Measurements from ENCODE around the gene SURF4.
"Not testable (repeated sequence)": the region's sequence is repeated elsewhere in the genome, so short reads cannot be mapped to it uniquely, and the experiment has no call there.

Gene SURF4

DNA sequence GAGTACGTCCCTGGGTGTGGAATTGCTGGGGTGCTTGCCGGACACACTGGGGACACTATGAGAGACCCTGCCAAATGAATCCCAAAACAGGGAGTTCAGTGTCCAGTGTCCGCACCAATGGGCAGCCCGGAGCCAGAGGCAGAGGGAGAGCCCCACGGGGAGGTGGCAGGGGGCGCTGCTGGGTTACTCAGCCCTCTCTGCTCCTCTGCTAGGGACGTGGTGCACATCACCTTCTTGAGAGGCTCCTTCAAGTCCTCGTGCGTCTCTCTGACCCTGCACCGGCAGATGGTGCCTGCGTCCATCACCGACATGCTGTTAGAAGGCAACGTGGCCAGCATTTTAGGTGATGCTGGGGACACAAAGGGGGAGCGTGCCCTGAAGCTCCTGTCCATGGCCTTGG lies 21.1 kb upstream of the SURF4 start:
- H3K4me3 ChIP-seq: no peak overlapping the region
- no peak for DNase-seq (ENCODE audit: low spot score)
- TF ChIP-seq, protein P1, sequence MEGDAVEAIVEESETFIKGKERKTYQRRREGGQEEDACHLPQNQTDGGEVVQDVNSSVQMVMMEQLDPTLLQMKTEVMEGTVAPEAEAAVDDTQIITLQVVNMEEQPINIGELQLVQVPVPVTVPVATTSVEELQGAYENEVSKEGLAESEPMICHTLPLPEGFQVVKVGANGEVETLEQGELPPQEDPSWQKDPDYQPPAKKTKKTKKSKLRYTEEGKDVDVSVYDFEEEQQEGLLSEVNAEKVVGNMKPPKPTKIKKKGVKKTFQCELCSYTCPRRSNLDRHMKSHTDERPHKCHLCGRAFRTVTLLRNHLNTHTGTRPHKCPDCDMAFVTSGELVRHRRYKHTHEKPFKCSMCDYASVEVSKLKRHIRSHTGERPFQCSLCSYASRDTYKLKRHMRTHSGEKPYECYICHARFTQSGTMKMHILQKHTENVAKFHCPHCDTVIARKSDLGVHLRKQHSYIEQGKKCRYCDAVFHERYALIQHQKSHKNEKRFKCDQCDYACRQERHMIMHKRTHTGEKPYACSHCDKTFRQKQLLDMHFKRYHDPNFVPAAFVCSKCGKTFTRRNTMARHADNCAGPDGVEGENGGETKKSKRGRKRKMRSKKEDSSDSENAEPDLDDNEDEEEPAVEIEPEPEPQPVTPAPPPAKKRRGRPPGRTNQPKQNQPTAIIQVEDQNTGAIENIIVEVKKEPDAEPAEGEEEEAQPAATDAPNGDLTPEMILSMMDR (IDR thresholded peaks at IDR 0.05): no peak
- no peak overlapping the region for H3K27ac ChIP-seq

DNA sequence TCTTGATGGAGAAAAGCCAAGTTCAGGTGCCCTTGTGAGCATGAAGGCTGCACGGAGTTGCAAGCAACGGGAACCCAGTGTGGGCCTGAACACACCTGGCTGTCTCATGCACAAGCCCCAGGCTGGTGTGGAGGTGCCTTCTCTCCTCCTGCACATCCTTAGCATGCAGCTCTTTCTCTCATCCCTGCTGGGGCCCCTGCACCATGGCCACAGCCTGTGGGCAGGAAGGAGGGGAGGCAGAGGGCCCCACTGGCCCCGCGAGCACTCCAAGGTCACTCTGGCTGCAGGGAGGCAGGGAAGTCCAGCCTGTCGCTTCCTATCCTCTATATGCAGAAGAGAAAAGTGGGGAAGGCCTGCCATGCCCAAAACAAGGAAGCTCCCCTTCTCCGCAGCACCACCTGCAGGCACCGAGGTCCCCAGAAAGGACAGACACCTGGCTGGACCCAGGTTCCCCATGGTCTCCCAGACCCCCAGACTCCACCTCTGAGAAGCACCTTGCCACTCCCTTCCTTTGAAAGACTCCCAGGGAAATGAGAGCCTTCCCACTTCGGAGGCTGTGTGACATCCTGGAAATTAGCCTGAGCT lies 18.9 kb upstream of the SURF4 start:
- Histone ChIP-seq H3K27ac (no peak overlapping the region), H3K4me3 (no peak overlapping the region)
- TF ChIP-seq, protein P1 (IDR thresholded peaks at IDR 0.05): no peak
- DNase-seq (ENCODE audit: low spot score): no peak

DNA sequence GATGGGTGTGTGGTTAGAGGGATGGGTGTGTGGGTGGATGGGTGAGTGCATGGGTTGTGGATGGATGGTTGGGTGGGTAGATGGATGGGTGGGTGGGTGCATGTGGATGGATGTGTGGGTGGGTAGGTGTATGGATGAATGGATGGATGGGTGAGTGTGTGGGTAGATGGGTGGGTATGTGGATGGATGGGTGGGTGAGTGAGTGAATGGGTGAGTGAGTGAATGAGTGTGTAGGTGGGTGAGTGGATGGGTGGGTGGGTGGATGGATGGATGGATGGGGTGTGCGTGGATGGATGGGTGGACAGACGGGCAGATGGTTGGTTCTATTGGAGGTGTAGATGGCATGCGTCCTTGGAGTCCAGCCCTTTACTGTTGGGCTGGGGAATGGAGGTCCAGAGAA lies 17.5 kb upstream of the SURF4 start:
- H3K27ac ChIP-seq: no peak overlapping the region

DNA sequence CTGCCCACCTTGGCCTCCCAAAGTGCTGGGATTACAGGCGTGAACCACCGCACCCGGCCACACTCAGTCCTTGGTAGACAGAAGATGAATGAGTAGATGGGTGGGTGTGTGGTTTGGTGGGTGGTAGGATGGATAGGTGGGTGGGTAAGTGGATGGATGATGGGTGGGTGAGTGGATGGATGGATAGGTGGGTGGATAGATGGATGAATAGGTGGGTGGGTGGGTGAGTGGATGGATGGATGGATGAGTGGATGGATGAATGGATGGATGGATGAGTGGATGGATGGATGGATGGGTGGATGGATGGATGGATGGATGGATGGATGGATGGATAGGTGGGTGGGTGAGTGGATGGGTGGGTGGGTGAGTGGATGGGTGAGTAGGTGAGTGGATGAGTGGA lies 16.4 kb upstream of the SURF4 start:
- not testable (repeated sequence) for H3K27ac ChIP-seq; H3K4me3 ChIP-seq; DNase-seq (ENCODE audit: low spot score)

More for the DNA sequence above, 17.5 kb upstream of the SURF4 start:
- no peak overlapping the region for H3K4me3 ChIP-seq
- DNase-seq (ENCODE audit: low spot score): no peak
- TF ChIP-seq, protein P1 (IDR thresholded peaks at IDR 0.05): no peak

DNA sequence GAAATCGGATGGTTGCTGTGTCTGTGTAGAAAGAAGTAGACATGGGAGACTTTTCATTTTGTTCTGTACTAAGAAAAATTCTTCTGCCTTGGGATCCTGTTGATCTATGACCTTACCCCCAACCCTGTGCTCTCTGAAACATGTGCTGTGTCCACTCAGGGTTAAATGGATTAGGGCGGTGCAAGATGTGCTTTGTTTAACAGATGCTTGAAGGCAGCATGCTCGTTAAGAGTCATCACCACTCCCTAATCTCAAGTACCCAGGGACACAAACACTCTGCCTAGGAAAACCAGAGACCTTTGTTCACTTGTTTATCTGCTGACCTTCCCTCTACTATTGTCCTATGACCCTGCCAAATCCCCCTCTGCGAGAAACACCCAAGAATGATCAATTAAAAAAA lies 15.6 kb upstream of the SURF4 start:
- DNase-seq (ENCODE audit: low spot score); H3K4me3 ChIP-seq; H3K27ac ChIP-seq: not testable (repeated sequence)

DNA sequence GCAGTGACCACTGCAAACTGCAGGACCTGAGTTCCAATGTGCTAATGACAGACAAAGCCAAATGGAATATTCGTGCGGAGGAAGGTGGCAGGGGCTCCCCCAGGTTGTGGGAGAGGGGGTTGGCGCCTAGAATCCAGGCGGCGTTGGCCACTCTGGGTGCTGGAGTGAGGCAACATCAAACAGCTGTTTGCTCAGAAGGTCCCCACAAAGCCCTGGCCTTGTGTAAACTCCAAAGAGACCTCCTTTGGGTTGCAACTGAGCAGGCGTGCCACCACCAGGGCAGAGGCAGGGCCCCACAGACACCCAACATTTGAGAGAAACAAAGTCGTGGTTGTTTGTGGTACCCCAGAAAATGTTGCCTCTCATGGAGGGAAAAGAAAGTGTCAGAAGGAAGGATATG lies 14.9 kb upstream of the SURF4 start:
- Histone ChIP-seq H3K27ac (no peak overlapping the region), H3K4me3 (no peak overlapping the region)
- TF ChIP-seq, protein P1 (IDR thresholded peaks at IDR 0.05): no peak
- no peak for DNase-seq (ENCODE audit: low spot score)

DNA sequence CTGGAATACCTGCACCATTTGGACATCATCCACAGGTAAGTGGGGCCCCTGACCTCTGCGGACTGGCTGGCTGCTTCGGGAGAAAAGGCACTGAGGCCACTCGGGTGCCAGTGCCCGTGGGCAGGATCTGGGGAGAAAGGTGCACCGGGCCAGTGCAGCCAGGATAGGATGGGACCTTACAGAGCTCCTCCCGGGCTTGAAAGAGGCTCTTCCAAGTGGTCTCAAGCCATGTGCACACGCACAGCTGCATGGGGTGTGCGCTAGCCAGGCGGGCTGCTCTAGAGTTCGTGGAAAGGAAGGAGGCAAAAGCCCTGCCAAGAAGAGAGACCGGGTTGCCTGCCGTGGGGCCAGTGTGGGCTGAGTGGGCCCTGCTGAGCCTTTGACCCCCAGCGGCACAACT lies 13.7 kb upstream of the SURF4 start:
- no peak for DNase-seq (ENCODE audit: low spot score)
- Histone ChIP-seq H3K27ac (no peak overlapping the region), H3K4me3 (no peak overlapping the region)
- TF ChIP-seq, protein P1 (IDR thresholded peaks at IDR 0.05): no peak

DNA sequence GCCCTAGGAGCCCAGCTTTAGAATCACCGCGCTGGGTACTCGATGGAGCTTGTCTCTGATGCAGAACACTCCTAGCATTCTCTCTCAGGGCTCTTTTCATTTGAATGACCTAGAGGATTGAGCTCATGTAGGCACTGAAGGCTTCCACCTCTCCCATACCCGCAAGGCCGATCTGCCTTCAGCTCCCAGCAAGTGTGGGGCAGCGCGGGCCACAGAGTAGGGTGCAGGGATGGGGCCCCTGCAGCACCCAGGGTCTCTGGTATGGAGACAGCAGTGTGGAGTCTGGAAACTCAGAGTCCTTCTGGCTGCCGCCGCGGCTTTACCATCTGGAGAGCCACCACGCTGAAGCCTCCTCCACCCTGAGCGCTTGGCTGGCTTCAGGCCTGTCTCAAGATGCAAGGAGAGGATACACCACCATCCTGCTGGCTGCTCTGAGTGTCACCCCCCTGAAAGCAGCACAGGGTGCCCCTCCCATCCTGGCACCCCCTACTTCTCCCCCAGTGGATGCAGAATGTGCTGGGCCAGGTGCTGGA lies 13.2 kb upstream of the SURF4 start:
- DNase-seq (ENCODE audit: low spot score): no peak
- H3K4me3 ChIP-seq: no peak overlapping the region
- no peak overlapping the region for H3K27ac ChIP-seq
- TF ChIP-seq, protein P1 (IDR thresholded peaks at IDR 0.05): no peak
